Kidney capillary endothelial cell (primary cell): ENCODE measurements around the gene NLRP2B.
"Not testable (repeated sequence)": the region's sequence is repeated elsewhere in the genome, so short reads cannot be mapped to it uniquely, and the experiment has no call there.

Experiments
- DNase-seq: peaks from one replicate; pipeline ENCODE4 v3.0.0-alpha.2; 2018; ENCODE audit warnings: low spot score

The NLRP2B gene

GRCh38 chrX:57680160-57680559, at the start of gene NLRP2B:
Gene NLRP2B, minus strand, starts transcription at chrX:57680260.
- DNase-seq = no peak

DNA sequence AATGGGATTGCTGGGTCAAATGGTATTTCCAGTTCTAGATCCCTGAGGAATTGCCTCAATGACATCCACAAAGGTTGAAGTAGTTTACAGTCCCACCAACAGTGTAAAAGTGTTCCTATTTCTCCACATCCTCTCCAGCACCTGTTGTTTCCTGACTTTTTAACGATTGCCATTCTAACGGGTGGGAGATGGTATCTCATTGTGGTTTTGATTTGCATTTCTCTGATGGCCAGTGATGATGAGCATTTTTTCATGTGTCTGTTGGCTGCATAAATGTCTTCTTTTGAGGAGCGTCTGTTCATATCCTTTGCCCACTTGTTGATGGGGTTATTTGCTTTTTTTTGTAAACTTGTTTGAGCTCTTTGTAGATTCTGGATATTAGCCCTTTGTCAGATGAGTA, 45.9 kb upstream of the NLRP2B start:
- not testable (repeated sequence) for DNase-seq

DNA sequence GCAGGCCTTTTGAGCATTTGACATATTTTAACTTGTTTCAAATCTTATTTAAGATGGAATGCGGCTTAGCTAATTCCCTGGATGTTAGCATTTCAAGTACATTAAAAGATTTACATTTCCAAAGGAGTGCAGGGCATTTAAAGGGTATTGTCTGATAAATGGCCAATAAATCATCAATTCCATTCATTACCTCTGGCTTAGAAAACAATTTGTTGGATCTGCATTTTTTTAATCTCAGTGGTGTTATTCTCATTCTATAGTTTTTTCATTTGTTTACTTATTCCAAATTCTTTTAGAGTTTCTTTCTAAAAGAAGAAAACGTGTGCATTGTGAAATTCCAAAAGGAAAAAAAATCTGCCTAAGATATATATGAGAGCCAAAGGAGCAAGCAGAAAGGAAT, 1.3 kb upstream of the NLRP2B start:
- no peak for DNase-seq

DNA sequence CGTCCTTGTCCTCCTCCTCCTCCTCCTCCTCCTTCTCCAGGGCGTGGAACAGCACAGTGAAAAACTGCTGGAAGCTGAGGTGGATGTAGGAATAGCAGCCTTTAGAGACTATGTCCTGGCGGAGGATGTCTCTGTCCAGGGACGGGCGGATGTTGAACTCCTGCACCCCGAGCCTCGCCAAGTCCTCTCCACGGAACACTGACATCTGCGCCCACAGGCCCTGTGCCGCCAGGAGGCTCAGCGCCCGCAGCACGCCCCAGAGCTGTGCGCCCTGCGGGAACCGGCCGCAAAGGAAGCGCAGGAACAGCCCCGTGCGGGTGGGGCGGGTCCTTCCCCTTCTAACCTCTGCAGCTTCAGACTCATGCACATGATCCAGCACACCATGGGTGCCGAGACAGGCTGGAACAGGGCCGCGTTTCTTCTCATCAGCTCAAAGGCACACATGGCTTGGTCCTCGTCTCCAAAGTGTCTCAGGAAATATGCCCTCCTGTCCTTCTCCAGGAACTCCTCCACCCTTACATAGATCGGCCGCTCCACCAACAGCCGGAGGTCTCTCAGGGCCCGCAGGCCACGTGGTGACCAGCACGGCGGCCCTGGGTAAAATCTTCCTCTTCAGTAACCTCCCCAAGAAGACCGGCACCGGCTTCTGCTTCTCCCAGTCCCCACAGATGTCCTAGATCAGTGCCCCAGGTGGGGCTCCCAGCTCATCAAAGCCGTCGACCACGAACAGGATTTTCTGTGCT, 1.2 kb downstream of the NLRP2B start:
- DNase-seq = no peak

DNA sequence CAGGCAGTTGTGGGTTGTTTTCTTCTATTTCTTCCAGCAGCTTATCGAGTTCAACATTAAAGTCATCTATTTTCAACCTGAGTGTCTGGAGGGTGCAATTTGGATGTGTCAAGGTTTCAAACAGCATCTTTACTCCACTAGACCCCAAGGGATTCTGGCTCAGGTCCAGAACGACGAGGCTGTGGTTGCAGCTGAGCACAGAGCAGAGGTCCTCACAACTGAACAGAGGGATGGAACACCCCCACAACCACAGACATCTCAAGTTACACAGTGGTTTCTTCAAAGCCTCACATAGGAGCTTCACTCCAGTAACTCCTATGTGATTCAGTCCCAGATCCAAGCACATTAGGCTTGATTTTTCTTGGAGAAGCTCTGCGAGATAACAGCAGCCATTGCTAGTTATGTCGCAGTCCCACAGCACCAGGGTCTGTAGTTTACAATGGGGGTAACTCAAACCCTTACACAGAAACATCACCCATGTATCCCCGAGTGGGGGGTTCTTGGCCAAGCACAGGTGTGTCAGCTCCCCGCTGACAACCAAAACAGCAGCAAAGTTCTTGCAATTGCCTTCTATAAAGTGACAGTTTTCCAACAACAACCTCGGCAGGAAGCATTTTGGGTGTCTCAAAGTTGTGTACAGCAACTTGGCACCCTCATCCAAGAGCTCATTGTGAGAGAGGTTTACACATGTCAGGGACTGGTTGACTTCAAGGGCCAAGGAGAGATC, 2.8 kb downstream of the NLRP2B start:
- DNase-seq = no peak

GRCh38 chrX:57675320-57675719, 4.7 kb downstream of the NLRP2B start:
- DNase-seq = no peak

DNA sequence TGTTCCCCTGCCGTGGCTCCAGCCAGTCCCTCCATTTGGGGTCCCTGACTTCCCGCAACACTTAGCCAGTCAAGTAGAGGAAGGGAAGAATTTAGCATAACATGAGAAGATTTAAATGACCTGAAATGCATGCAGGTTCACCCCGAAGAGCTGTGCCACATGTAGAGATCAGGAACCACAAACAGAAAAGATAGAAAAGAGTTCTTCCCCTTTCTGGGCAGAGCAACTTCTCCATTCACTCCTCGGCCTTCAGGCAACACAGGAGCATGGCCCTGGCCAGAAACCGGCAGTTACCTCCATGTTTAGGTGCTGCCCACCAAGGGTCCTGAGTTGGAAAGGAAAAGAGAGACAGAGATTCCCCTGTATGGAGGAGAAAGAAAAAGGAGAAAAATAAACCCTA, 5.2 kb downstream of the NLRP2B start:
- DNase-seq = no peak

GRCh38 chrX:57669961-57670360, 10.1 kb downstream of the NLRP2B start:
- DNase-seq = no peak

GRCh38 chrX:57667010-57667409, 13.1 kb downstream of the NLRP2B start:
- no peak for DNase-seq

GRCh38 chrX:57655065-57655464, 25.0 kb downstream of the NLRP2B start:
- DNase-seq = no peak

GRCh38 chrX:57652705-57653104, 27.4 kb downstream of the NLRP2B start:
- no peak for DNase-seq

GRCh38 chrX:57651169-57651919, 28.7 kb downstream of the NLRP2B start:
- no peak for DNase-seq

GRCh38 chrX:57647020-57647419, 33.0 kb downstream of the NLRP2B start:
- no peak for DNase-seq

DNA sequence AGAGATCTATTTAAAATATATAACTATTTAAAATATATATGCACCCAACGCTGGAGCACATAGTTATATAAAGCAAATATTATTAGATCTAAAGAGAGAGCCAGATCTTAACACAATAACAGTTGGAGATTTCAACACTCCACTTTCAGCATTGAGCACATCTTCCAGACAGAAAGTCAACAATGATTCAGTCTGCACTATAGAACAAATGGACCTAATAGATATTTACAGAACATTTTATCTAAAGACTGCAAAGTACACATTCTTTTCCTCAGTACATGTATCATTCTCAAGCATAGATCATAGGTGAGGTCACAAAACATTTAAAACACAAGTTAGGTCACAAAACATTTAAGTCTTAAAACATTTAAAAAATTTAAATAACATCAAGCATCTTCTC, 36.4 kb downstream of the NLRP2B start:
- DNase-seq = no peak

- DNase-seq = no peak
Measured at GRCh38 chrX:57641338-57641737, 38.7 kb downstream of the NLRP2B start.

DNA sequence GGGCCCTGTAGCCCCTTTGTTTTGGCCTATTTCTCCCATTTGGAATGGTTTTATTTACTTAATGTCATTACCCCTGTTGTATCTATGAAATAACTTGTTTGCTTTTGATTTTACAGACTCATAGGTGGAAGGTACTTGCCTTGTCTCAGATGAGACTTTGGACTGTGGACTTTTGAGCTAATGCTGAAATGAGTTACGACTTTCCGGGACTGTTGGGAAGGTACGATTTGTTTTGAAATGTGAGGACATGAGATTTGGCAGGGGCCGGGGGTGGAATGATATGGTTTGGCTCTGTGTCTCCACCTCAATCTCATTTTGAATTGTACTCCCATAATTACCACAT, 39.4 kb downstream of the NLRP2B start:
- no peak for DNase-seq

GRCh38 chrX:57629438-57629837, 50.6 kb downstream of the NLRP2B start:
- DNase-seq = not testable (repeated sequence)
